GM18517 (cell line): Measurements from ENCODE around the gene FAM222A.
A peak's percentile ranks its signal among the peaks of the same experiment; 100 is the strongest.

Experiments
- ATAC-seq: cut with Tn5 transposase; IDR thresholded peaks from one replicate; pipeline ENCODE4 v1.9.1; 2021; ENCODE audit warnings: mild to moderate bottlenecking, moderate library complexity; ENCODE audit not compliant: unreplicated experiment

The FAM222A gene

DNA sequence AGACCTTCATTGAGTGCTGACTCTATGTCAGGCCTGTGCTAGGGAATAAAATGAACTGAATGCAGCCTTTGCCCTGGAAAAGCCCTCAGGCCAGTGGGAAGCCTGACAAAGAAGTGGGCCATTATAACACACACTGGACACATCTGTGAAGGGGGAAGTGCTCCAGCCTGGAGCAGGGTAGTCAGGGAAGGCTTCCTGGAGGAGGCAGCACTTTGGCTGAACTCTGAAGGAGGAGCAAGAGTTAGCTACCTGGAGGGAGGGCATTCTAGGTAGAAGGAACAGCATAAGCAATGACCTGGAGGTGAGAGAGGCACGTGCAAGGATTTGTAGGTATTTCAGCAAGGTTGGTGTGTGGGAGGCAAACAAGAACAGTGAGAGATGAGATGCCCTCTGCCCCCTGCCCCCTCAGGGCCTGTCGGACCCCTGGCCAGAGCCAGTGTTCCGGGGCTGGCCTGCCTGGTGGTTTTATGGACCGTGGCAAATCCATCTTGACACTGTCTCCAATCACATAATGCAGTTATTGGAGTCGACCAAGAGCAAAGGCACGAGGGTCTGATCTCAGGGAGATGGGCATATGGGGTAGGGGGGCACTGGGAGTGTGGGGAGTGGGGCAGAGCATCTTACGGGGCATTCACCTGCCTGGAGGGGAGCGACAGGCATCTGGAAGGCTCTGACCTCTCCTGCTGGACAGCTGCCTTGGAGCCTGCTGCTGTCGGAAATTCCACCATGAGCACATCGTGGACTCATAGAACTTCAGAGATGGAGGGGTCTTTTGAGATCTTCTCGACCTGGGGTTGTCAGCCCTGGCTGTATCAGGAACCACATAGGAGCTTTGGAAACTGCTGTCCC lies 2.7 kb upstream of the FAM222A start:
- no peak for ATAC-seq

DNA sequence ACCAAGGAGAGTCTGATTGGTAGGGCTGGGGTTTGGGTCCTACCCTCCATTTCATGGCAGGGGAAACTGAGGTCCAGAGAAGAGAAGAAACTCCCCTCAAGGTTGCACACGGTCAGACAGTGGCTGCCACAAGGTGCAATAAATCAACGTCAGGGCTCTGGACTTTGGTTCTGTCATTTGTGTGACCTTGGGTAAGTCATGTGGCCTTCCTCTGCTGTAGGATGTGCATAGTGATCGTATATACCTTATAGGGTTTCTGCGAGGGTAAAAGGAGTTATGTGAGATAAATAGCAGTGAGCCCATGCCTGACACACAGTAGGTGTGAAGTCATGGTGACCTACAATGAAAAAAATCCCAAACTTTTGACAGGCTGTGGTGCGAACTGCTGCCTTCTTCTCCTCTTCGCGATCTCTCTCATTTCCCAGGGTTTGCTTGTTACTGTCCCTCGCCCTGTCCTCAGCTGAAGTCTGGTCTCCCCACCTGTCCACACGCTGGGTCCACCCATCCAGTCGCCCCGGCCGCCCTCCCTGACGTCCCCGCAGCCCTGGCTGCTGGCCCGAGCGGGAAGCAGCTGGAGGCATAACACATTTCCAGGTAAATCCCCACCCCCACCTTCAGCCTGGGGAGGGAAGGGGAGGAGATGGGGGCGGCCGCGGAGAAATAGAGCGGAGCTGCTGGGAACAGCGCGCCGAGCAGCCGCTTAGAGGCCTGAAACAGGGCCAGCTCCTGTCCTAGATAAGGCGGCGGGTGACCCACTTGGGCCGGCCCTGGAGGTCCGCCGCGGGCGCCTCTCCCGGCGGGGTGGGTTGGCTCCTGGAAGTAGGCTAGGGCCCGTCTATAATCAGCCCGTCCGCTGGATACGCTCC lies 1.8 kb upstream of the FAM222A start:
- ATAC-seq, result no peak

DNA sequence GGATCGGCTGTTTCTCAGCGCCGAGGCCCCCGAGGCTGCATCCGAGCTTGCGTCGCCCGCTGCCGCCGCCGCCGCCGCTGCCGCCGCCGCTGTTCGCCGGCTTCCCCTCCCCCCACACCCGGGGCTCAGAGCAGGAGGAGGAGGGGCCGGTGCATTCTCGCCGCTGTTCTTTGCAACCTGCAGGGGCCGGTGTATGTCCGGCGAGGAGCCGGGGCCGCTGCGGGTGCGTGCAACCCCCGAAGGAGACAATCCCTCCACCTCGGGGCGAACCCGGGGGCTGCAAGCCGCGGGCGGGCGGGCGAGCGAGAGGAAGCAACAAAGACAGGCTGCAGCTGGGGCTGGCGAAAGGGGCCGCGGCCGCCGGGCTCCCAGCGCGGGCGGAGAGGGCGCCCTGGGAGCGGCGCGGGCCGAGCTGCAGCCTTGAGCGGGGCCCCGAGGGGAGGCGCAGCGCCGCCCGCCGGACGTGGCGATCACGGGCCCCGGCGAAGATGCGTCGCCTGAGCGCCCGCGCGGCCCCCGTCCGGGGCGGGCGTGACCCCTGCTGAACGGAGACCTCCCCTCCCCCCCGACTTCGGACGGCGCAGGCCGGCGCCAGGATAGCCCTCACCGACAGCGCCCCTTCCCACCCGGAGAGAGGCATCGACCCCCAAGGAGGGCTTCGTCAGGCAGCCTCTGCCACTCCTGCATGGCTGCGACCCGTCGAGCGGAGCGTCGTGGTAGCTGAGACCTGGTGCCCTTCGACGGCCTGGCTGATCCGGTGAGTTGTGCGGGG lies 702 bp downstream of the FAM222A start:
- peak; percentile 24 for ATAC-seq

GRCh38 chr12:109714913-109715244 lies 1.3 kb downstream of the FAM222A start:
- ATAC-seq, result no peak

GRCh38 chr12:109715310-109716091 lies 1.9 kb downstream of the FAM222A start:
- ATAC-seq, result no peak

DNA sequence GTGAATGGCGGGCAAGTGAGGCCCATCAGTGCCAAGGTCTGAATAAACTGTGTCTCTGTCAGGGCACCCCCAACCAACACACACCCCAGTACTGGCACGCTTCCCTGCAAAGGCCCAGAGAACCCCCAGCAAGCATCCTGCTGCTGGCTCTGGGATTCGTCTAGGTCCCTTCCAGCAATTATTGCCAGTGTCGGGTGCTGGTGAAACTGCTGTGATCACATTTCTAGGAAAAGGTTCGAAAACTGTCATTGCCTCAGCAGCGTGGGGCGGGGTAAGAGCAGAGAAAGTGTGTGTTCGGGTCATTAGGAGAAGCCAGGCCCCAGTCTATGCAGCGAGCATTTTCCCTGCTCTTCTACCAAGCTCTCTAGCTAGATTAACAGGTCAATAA lies 2.5 kb downstream of the FAM222A start:
- no peak for ATAC-seq

DNA sequence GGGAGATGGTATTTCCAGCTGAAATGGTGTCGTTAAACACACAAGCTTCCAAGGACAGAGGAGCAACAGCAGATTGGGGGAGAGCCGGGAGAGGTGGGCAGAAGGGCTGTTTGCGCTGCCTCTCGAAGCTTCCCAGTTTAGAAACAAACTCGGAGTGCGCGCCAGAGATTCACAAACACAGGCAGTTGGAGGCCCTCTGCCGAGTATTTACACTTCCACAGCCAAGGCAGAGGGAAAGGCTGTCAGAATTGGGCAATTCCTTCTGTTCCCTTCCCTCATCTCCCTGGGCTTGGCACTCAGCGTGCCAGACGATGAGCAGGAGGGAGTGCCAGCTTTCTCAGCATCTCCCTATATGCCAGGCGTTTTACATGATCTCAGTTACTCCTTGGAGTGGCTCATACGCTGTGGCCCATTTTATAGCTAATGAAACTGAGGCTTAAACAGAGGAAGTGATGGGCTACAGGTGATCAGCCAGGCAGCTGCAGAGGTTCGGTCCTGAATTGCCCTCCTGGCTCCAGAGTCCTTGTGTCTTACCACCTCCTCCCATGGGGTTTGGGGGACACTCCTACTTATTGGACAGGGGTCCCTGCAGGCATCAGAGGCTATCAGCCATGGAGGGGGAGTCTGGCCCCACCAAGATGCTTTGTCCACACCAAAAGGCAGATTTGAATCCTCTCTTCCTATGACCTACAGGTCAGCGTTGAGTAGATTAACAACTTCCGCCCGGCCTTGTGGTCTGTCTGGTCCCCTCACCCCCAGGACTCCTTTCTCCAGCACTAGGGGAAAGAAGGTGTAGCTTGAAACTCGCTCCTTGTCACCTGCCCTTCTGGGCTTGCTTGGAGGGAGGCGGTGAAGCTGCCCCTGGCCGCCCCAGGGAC lies 3.1 kb downstream of the FAM222A start:
- ATAC-seq, result no peak

- ATAC-seq, result no peak
Measured at GRCh38 chr12:109717390-109718357, 4.0 kb downstream of the FAM222A start.

- no peak for ATAC-seq
Measured at GRCh38 chr12:109718390-109718789, 4.8 kb downstream of the FAM222A start.

- no peak for ATAC-seq
Measured at GRCh38 chr12:109719123-109720022, 5.7 kb downstream of the FAM222A start.

GRCh38 chr12:109720152-109720856 lies 6.7 kb downstream of the FAM222A start:
- ATAC-seq, result no peak

GRCh38 chr12:109720857-109721189 lies 7.2 kb downstream of the FAM222A start:
- no peak for ATAC-seq

GRCh38 chr12:109721276-109721675 lies 7.7 kb downstream of the FAM222A start:
- ATAC-seq, result no peak

DNA sequence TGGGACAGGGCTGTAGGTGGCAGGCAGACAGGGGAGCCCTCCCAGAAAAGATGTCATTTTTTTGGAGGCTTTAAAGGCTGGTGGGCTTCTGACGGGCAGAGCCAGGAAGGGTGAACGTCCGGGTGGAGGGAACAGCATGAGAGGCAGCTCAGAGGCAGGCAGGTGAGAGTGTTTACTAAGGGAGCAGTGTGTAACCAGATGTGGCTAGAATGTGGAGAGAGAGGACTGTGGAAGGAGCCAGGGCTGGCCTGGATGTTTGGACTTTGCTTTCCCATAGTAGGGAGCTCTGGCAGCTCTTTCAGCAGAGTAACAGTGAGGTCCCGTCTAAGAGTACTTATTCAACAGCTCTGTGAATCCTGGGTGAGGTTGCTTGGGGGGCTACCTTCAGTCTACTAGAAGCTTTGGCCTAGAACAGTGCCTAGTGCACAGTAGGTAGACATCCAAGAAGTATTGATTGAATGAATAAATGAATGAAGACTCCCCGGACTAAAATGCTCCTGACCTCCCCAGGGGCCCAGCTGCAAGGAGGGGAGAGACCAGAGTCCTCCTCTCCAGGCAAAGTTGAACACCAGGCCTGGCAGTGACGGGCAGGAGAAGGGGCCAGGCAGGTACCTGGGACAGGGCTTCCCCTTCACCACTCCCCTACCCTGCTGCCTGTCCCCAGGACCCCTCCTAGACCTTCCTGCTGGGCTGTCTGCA lies 8.5 kb downstream of the FAM222A start:
- ATAC-seq, result no peak

DNA sequence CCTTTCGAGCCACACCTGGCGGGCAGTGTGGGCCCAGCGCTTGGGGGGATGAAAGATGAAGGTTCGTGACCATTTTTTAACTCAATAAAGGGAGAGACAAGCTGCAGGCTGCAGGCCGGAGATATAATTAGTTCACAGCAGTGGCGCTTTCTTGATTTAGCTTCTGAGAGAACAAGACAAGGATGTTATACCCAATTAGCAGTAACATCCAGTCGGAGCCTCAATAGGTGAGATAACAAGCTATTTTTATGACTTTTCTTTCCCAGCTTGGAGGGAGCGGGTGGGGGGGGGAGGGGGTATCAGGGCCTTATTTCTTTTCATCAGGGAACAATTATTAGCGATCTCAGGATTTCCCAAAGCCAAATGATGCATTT lies 9.1 kb downstream of the FAM222A start:
- no peak for ATAC-seq

DNA sequence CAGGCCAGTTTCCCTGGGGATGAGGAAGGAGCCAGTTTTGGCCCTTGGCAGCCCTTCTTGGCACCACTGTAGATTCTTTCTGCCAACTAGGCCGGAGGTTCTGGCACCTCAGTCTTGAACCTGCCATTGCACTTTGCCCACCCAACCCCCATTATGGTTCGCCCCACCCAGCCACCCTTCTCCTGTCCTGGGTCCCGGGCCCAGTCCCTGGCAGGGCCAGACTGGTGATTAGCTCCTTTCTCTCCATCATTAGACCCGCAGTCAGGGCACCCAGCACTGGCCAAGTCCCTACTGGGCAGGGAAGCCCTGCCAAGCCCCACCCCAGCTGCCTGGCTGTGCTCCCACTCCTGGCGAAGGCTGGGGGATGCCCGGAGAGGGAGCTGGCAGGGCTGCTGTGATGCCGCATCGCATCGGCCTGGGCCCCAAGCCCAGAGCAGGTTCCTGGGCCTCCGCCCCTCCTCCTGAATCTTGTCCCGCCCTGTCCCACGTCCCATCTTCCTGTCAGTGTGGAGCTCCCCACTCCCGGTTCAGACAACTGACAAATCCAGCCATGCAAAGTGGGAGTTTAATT lies 9.8 kb downstream of the FAM222A start:
- ATAC-seq, result no peak
